HepG2 (cell line): ENCODE results near the gene RGSL1.

Experiments used
- FOXJ3 ChIP-seq: sonication (generic); formaldehyde crosslinking; IDR thresholded peaks from 2 replicates; pipeline ENCODE4 v1.4.0; 2020; ENCODE audit warnings: missing genetic modification reagents, mild to moderate bottlenecking, borderline replicate concordance
- MTF1 ChIP-seq: sonication (generic); formaldehyde crosslinking; IDR thresholded peaks from 2 replicates; pipeline ENCODE4 v1.5.0; 2020; ENCODE audit warnings: missing genetic modification reagents
- MYC ChIP-seq: sonication (generic); formaldehyde crosslinking; IDR thresholded peaks from 2 replicates; pipeline ENCODE4 v1.9.0; 2021; ENCODE audit warnings: missing genetic modification reagents, borderline replicate concordance
- POGZ ChIP-seq: sonication (generic); formaldehyde crosslinking; IDR thresholded peaks from 2 replicates; pipeline ENCODE4 v1.4.0; 2020; ENCODE audit warnings: mild to moderate bottlenecking, missing genetic modification reagents
- POLR2A ChIP-seq, 2 experiments: IDR thresholded peaks; 2 replicates each; pipeline ENCODE4 v1.6.1; 2011; ENCODE audit warnings: low read depth in 2 of 2, low read length in 2 of 2, mild to moderate bottlenecking in 1 of 2, moderate library complexity in 1 of 2; ENCODE audit not compliant: insufficient read depth in 1 of 2
- ZBTB42 ChIP-seq: sonication (generic); formaldehyde crosslinking; IDR thresholded peaks from 2 replicates; pipeline ENCODE4 v1.5.0; 2020; ENCODE audit warnings: mild to moderate bottlenecking, missing genetic modification reagents
- ZNF530 ChIP-seq: sonication (generic); formaldehyde crosslinking; IDR thresholded peaks from 2 replicates; pipeline ENCODE4 v1.5.0; 2020; ENCODE audit warnings: low read depth, mild to moderate bottlenecking, missing genetic modification reagents
- ZSCAN31 ChIP-seq: sonication (generic); formaldehyde crosslinking; IDR thresholded peaks from 2 replicates; pipeline ENCODE4 v1.5.0; 2020; ENCODE audit warnings: low read depth, mild to moderate bottlenecking, missing genetic modification reagents
- TF ChIP-seq, protein P1 (sequence below): sonication (generic); formaldehyde crosslinking; IDR thresholded peaks from 2 replicates; pipeline ENCODE4 v1.5.0; 2020; ENCODE audit warnings: mild to moderate bottlenecking, missing genetic modification reagents
- TF ChIP-seq, protein P2 (sequence below): IDR thresholded peaks from 2 replicates; pipeline ENCODE4 v1.6.1; 2016; ENCODE audit warnings: low read depth, borderline replicate concordance
- TF ChIP-seq, protein P3 (sequence below), 2 experiments: sonication (generic) in 1 of 2; formaldehyde crosslinking in 1 of 2; IDR thresholded peaks; 2 replicates each; pipeline versions ENCODE4 v1.5.1 to v1.6.1; 2011 to 2020; ENCODE audit warnings: borderline replicate concordance in 1 of 2, low read depth in 1 of 2, low read length in 1 of 2, mild to moderate bottlenecking in 1 of 2, missing genetic modification reagents in 1 of 2, moderate library complexity in 1 of 2

GRCh38 chr1:182457844-182458243 is 7.9 kb downstream of the RGSL1 start:
- TF ChIP-seq FOXJ3 (CRISPR knock-in tag) (peak; percentile 71; the same call in 1 of the 2 replicates), MYC (CRISPR knock-in tag) (no peak), ZSCAN31 (CRISPR knock-in tag) (no peak), MTF1 (CRISPR knock-in tag) (no peak), POGZ (CRISPR knock-in tag) (peak; percentile 67), ZNF530 (CRISPR knock-in tag) (no peak), POLR2A (IDR thresholded peaks at IDR 0.05; ENCODE audit: insufficient read depth in 1 of 2, low read depth in 2 of 2, low read length in 2 of 2) (no peak), ZBTB42 (CRISPR knock-in tag) (no peak)
- TF ChIP-seq, protein P1, sequence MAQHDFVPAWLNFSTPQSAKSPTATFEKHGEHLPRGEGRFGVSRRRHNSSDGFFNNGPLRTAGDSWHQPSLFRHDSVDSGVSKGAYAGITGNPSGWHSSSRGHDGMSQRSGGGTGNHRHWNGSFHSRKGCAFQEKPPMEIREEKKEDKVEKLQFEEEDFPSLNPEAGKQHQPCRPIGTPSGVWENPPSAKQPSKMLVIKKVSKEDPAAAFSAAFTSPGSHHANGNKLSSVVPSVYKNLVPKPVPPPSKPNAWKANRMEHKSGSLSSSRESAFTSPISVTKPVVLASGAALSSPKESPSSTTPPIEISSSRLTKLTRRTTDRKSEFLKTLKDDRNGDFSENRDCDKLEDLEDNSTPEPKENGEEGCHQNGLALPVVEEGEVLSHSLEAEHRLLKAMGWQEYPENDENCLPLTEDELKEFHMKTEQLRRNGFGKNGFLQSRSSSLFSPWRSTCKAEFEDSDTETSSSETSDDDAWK (CRISPR knock-in tag) = no peak
- TF ChIP-seq, protein P2, sequence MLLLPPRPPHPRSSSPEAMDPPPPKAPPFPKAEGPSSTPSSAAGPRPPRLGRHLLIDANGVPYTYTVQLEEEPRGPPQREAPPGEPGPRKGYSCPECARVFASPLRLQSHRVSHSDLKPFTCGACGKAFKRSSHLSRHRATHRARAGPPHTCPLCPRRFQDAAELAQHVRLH = no peak
- TF ChIP-seq, protein P3, sequence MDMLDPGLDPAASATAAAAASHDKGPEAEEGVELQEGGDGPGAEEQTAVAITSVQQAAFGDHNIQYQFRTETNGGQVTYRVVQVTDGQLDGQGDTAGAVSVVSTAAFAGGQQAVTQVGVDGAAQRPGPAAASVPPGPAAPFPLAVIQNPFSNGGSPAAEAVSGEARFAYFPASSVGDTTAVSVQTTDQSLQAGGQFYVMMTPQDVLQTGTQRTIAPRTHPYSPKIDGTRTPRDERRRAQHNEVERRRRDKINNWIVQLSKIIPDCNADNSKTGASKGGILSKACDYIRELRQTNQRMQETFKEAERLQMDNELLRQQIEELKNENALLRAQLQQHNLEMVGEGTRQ (IDR thresholded peaks at IDR 0.05; ENCODE audit: low read depth, low read length) = no peak
- TF ChIP-seq, protein P3 (CRISPR knock-in tag; IDR thresholded peaks at IDR 0.05; ENCODE audit: borderline replicate concordance) = no peak
